Endothelial cell of umbilical vein (primary cell): Measurements from ENCODE around the gene ACAD11. TPM values are rescaled to one million over a fixed set of nuclear protein-coding genes. Genes with fewer than 3 reads are reported as not detected.

Experiments
- BruUV-seq: library from RNA; stranded (reverse); fragments of 400-500 nt; replicated peaks from 2 replicates; lab custom pipeline; 2021; lab: Mats Ljungman, UMichigan
- CTCF ChIA-PET: fragments of 300-600, 350-600 bp; sonication (Branson Sonifier 250); formaldehyde crosslinking; loops from one replicate; lab custom pipeline; 2021; ENCODE audit warnings: antibody characterized with exemption, inconsistent platforms; lab: Charles Lee
- POLR2A ChIA-PET: fragments of 300-600, 350-600 bp; sonication (Branson Sonifier 250); formaldehyde crosslinking; loops from one replicate; lab custom pipeline; 2021; ENCODE audit warnings: antibody characterized with exemption, inconsistent platforms; lab: Charles Lee
- DNase-seq: peaks from one replicate; pipeline ENCODE4 v3.0.0-alpha.2; 2011; ENCODE audit warnings: low read depth, low spot score
- FAIRE-seq: peaks from 2 replicates; lab custom pipeline; 2011; peaks lifted over from hg19 to GRCh38; lab: Jason Lieb, UNC
- H2AFZ ChIP-seq: 2 replicates; pipeline ENCODE4 v1.6.0; 2012; ENCODE audit warnings: low read depth, low read length, control low read depth, inconsistent platforms
- H3K27ac ChIP-seq: 2 replicates; pipeline ENCODE4 v1.5.1; 2011; ENCODE audit warnings: low read depth, mild to moderate bottlenecking, control low read depth, low read length, moderate library complexity; ENCODE audit not compliant: insufficient read depth
- H3K27me3 ChIP-seq, 2 experiments: 2 replicates each; pipeline versions ENCODE4 v1.6.0 to v1.6.1; 2011; ENCODE audit warnings: low read length in 2 of 2, mixed read lengths in 1 of 2; ENCODE audit not compliant: control insufficient read depth in 2 of 2, insufficient read depth in 2 of 2
- H3K36me3 ChIP-seq, 2 experiments: 2 replicates in 1 of 2; 3 replicates in 1 of 2; pipeline ENCODE4 v1.5.1; 2011; ENCODE audit warnings: low read length in 2 of 2, mild to moderate bottlenecking in 1 of 2, moderate library complexity in 1 of 2; ENCODE audit not compliant: control insufficient read depth in 2 of 2, insufficient read depth in 2 of 2; ENCODE audit errors: extremely low read depth in 1 of 2
- H3K4me1 ChIP-seq: 3 replicates; pipeline ENCODE4 v1.5.1; 2011; ENCODE audit warnings: mild to moderate bottlenecking, low read length; ENCODE audit not compliant: control insufficient read depth, insufficient read depth; ENCODE audit errors: extremely low read depth
- H3K4me2 ChIP-seq: 2 replicates; pipeline ENCODE4 v1.6.1; 2011; ENCODE audit warnings: low read length, control low read depth, mixed read lengths; ENCODE audit not compliant: insufficient read depth
- H3K4me3 ChIP-seq, 3 experiments: fragments of 200-600 bp in 1 of 3; sonication (generic), shearing (Covaris generic) in 1 of 3; replicated peaks in 1 of 3; 2 replicates each; pipeline ENCODE4 v1.5.1; 2011 to 2016; ENCODE audit warnings: control low read depth in 3 of 3, low read length in 3 of 3, mild to moderate bottlenecking in 2 of 3, inconsistent platforms in 1 of 3, low read depth in 1 of 3, moderate library complexity in 1 of 3; ENCODE audit not compliant: insufficient read depth in 1 of 3
- H3K79me2 ChIP-seq: 2 replicates; pipeline ENCODE4 v1.6.0; 2012; ENCODE audit warnings: low read length, inconsistent platforms; ENCODE audit not compliant: control insufficient read depth, insufficient read depth
- H3K9ac ChIP-seq: replicated peaks from 2 replicates; pipeline ENCODE3; 2011; ENCODE audit warnings: low read length, control low read depth; ENCODE audit not compliant: insufficient read depth; ENCODE audit errors: extremely low read depth
- H3K9me1 ChIP-seq: replicated peaks from 3 replicates; pipeline ENCODE4 v1.6.0; 2011; ENCODE audit warnings: mild to moderate bottlenecking, low read length; ENCODE audit not compliant: control insufficient read depth, insufficient read depth; ENCODE audit errors: extremely low read depth
- H3K9me3 ChIP-seq: replicated peaks from 2 replicates; pipeline ENCODE4 v1.5.1; 2012; ENCODE audit warnings: low read length, inconsistent platforms; ENCODE audit not compliant: control insufficient read depth, insufficient read depth
- H4K20me1 ChIP-seq: replicated peaks from 2 replicates; pipeline ENCODE3; 2011; ENCODE audit warnings: mild to moderate bottlenecking, low read length; ENCODE audit not compliant: control insufficient read depth, insufficient read depth; ENCODE audit errors: extremely low read depth
- EZH2 ChIP-seq: IDR thresholded peaks from 2 replicates; pipeline ENCODE4 v1.6.1; 2012; ENCODE audit warnings: borderline replicate concordance, low read depth, mild to moderate bottlenecking, moderate library complexity, low read length, inconsistent platforms; ENCODE audit not compliant: severe bottlenecking
- FOS ChIP-seq: IDR thresholded peaks from 2 replicates; pipeline ENCODE4 v1.6.1; 2011; ENCODE audit warnings: mild to moderate bottlenecking, low read length, moderate library complexity, borderline replicate concordance; ENCODE audit not compliant: insufficient read depth
- GATA2 ChIP-seq: IDR thresholded peaks from 2 replicates; pipeline ENCODE4 v1.7.0; 2011; ENCODE audit warnings: low read depth, mild to moderate bottlenecking, moderate library complexity, mixed read lengths, low read length; ENCODE audit not compliant: insufficient read length, insufficient read depth
- MYC ChIP-seq: IDR thresholded peaks from one replicate; pipeline ENCODE4 v1.6.1; 2011; ENCODE audit warnings: mild to moderate bottlenecking, low read depth, low read length
- POLR2A ChIP-seq: IDR thresholded peaks from 2 replicates; pipeline ENCODE4 v1.6.1; 2012; ENCODE audit warnings: low read depth, mild to moderate bottlenecking, control low read depth, low read length
- POLR2AphosphoS5 ChIP-seq: IDR thresholded peaks from 2 replicates; pipeline ENCODE4 v1.6.1; 2012; ENCODE audit warnings: low read depth, mild to moderate bottlenecking, control low read depth, low read length, moderate library complexity; ENCODE audit not compliant: insufficient read depth
- dilution Hi-C: fragments of 300-500 bp; cut with MboI; formaldehyde crosslinking; loops from one replicate; pipeline ENCODE4 v1.15.0; 2019; ENCODE audit warnings: low sequenced_read_pairs; ENCODE audit not compliant: extremely low pct_ligation_motif_present
- intact Hi-C: fragments of 100-400 bp; cut with micrococcal nuclease; formaldehyde crosslinking; loops from one replicate; pipeline ENCODE4 v1.10.0; 2022
- polyA plus RNA-seq, 4 experiments: library from polyadenylated mRNA; depleted of rRNA in 3 of 4; stranded (reverse) in 3 of 4; unstranded in 1 of 4; fragments of >200 nt; gene quantifications; 2 replicates each; pipeline versions ENCODE4 v1.2.1 to v1.2.3, GENCODE V29; 2011 to 2012; ENCODE audit warnings: missing spikeins in 1 of 4
- total RNA-seq: library from RNA; stranded (reverse); gene quantifications from 2 replicates; pipeline ENCODE4 v1.2.3, GENCODE V29; 2021
- TF ChIP-seq, protein P1 (sequence below): IDR thresholded peaks from 2 replicates; pipeline ENCODE4 v1.6.1; 2011; ENCODE audit not compliant: insufficient read depth, insufficient read length
- TF ChIP-seq, protein P2 (sequence below), 2 donors: IDR thresholded peaks; 1 replicate in 1 of 2; 2 replicates in 1 of 2; pipeline ENCODE4 v1.5.1; 2011; ENCODE audit warnings: low read length in 2 of 2, mild to moderate bottlenecking in 2 of 2, moderate library complexity in 2 of 2, control low read depth in 1 of 2, inconsistent platforms in 1 of 2, low read depth in 1 of 2; ENCODE audit not compliant: insufficient read depth in 1 of 2; ENCODE audit errors: extremely low read depth in 1 of 2

The ACAD11 gene
- total and polyA plus RNA-seq, 2 donors (not counting 3 experiments of a cell fraction or from before 2014, with no cell fraction given): 9.6 to 17.9 TPM

GRCh38 chr3:132509096-132509495, 150.5 kb downstream of the ACAD11 start:
- TF ChIP-seq GATA2 (no peak), MYC (no peak), POLR2AphosphoS5 (no peak), POLR2A (no peak), FOS (no peak), EZH2 (no peak)
- TF ChIP-seq, protein P1, sequence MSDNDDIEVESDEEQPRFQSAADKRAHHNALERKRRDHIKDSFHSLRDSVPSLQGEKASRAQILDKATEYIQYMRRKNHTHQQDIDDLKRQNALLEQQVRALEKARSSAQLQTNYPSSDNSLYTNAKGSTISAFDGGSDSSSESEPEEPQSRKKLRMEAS: no peak
- TF ChIP-seq, protein P2, sequence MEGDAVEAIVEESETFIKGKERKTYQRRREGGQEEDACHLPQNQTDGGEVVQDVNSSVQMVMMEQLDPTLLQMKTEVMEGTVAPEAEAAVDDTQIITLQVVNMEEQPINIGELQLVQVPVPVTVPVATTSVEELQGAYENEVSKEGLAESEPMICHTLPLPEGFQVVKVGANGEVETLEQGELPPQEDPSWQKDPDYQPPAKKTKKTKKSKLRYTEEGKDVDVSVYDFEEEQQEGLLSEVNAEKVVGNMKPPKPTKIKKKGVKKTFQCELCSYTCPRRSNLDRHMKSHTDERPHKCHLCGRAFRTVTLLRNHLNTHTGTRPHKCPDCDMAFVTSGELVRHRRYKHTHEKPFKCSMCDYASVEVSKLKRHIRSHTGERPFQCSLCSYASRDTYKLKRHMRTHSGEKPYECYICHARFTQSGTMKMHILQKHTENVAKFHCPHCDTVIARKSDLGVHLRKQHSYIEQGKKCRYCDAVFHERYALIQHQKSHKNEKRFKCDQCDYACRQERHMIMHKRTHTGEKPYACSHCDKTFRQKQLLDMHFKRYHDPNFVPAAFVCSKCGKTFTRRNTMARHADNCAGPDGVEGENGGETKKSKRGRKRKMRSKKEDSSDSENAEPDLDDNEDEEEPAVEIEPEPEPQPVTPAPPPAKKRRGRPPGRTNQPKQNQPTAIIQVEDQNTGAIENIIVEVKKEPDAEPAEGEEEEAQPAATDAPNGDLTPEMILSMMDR (IDR thresholded peaks at IDR 0.05; ENCODE audit: extremely low read depth in 1 of 2, insufficient read depth in 1 of 2, low read depth in 1 of 2, low read length in 2 of 2): no peak
- dilution Hi-C loops (no loop called here), intact Hi-C loops (no loop called here)
- FAIRE-seq: no peak
- H3K79me2 ChIP-seq: no peaks in the 10 kb centered on the region
- H3K36me3 ChIP-seq: peaks cover 14 to 46% of the 10 kb centered on the region in 2 experiments
- POLR2A ChIA-PET: no interaction called here
- H3K27me3 ChIP-seq: no peaks in the 10 kb centered on the region
- no peak overlapping the region for H3K4me3 ChIP-seq
- no peak overlapping the region for H3K9ac ChIP-seq
- no peaks in the 10 kb centered on the region for H3K4me1 ChIP-seq
- no peak for DNase-seq
- no peaks in the 10 kb centered on the region for H3K9me3 ChIP-seq
- no peaks in the 10 kb centered on the region for H3K9me1 ChIP-seq
- no peak overlapping the region for H3K4me2 ChIP-seq
- H2AFZ ChIP-seq: no peak overlapping the region
- no TSS peak for BruUV-seq
- H3K27ac ChIP-seq: no peak overlapping the region
- CTCF ChIA-PET: interaction anchor here (1.1 to 2.6 kb wide), 3 partner anchors 22 to 133 kb away, joined by 3 to 19 read pairs (median 4); no protein-coding TSS in a partner anchor
- no peaks in the 10 kb centered on the region for H4K20me1 ChIP-seq

Other genes with a start within 250 kb of the ACAD11 start
- 64.0 and 71.7 TPM in 2 replicates for gene DNAJC13, start 242.3 kb downstream of the ACAD11 start, total RNA-seq
- gene DNAJC13, start 242.3 kb downstream of the ACAD11 start, polyA plus RNA-seq: 9.7 and 14.3 TPM in 2 replicates
- gene ACKR4, start 62.5 kb downstream of the ACAD11 start, total RNA-seq: 1.4 and 3.2 TPM in 2 replicates
- 13.5 and 14.3 TPM in 2 replicates for gene ACKR4, start 62.5 kb downstream of the ACAD11 start, polyA plus RNA-seq
- gene UBA5, start 520 bp upstream of the ACAD11 start, total RNA-seq: 38.1 and 40.9 TPM in 2 replicates
- gene UBA5, start 520 bp upstream of the ACAD11 start, polyA plus RNA-seq: 12.6 and 19.7 TPM in 2 replicates
- 30.0 and 30.3 TPM in 2 replicates for gene NPHP3, start 62.6 kb upstream of the ACAD11 start, total RNA-seq
- gene NPHP3, start 62.6 kb upstream of the ACAD11 start, polyA plus RNA-seq: 14.7 and 20.8 TPM in 2 replicates